Spleen (tissue), 7 donors: Measurements from ENCODE around the gene CCNJL.

Experiments
- CTCF ChIP-seq, 11 experiments: fragments of 200-600 bp in 7 of 11; fragments of 450-650 bp in 4 of 11; sonication (generic) in 4 of 11; IDR thresholded peaks in 8 of 11; conservative IDR thresholded peaks in 3 of 11; 1 replicate in 7 of 11; 2 replicates in 4 of 11; pipeline versions ENCODE4 v1.4.0 to v1.8.0; 2016 to 2021; ENCODE audit warnings: antibody characterized with exemption in 11 of 11, inconsistent platforms in 4 of 11, mild to moderate bottlenecking in 1 of 11
- POLR2A ChIP-seq, 3 donors: fragments of 450-650 bp; IDR thresholded peaks; one replicate each; pipeline ENCODE4 v1.5.1; 2017; ENCODE audit warnings: antibody characterized with exemption in 3 of 3, mild to moderate bottlenecking in 1 of 3
- POLR2AphosphoS5 ChIP-seq, 3 donors: sonication (generic); formaldehyde crosslinking; IDR thresholded peaks; one replicate each; pipeline ENCODE4 v1.5.1; 2017; ENCODE audit warnings: antibody characterized with exemption in 3 of 3
- donor health status: DM: no; HTN: no; CAD: no; lungs with moderate emphysema.
- donor health status: DM: no; HTN: no; CAD: no.
- donor health status: DM: no; HTN: no; CAD: no.

GRCh38 chr5:160231783-160232342, 80.5 kb downstream of the CCNJL start:
- no peak for TF ChIP-seq POLR2AphosphoS5 (IDR thresholded peaks at IDR 0.05)
- no peak for TF ChIP-seq CTCF (IDR thresholded peaks at IDR 0.05 in 8 of 11, conservative IDR thresholded peaks at IDR 0.05 in 3 of 11)
- no peak for TF ChIP-seq POLR2A (IDR thresholded peaks at IDR 0.05)
